Body of pancreas (tissue), 4 donors: ENCODE results near the gene TUBB1.

Experiments
- CTCF ChIP-seq, 7 experiments: fragments of 450-650 bp in 4 of 7; fragments of 200-600 bp in 3 of 7; sonication (generic) in 3 of 7; IDR thresholded peaks; one replicate each; pipeline ENCODE4 v1.5.1; 2016 to 2019; ENCODE audit warnings: antibody characterized with exemption in 7 of 7
- POLR2A ChIP-seq, 3 donors: fragments of 450-650 bp; IDR thresholded peaks; one replicate each; pipeline ENCODE4 v1.6.1; 2016; ENCODE audit warnings: antibody characterized with exemption in 3 of 3, mild to moderate bottlenecking in 2 of 3

GRCh38 chr20:59055302-59055701 lies 36.1 kb downstream of the TUBB1 start:
- TF ChIP-seq CTCF (IDR thresholded peaks at IDR 0.05) (peak in 4 of 7 experiments; percentile 20 to 35 (median 34)), POLR2A (IDR thresholded peaks at IDR 0.05) (no peak)
